ENCODE measurements around the gene B3GALT6. TPM values are rescaled to one million over a fixed set of nuclear protein-coding genes. Genes with fewer than 3 reads are reported as not detected.

B3GALT6 gene
- total RNA-seq, 1 donor from 2014 or later, result 15.8 TPM

GRCh38 chr1:1212780-1213344 is 19.2 kb upstream of the B3GALT6 start:
- Histone ChIP-seq H3K27ac (no peak overlapping the region), H3K79me2 (ENCODE audit: low read depth) (no peaks in the 10 kb centered on the region), H4K20me1 (ENCODE audit: low read depth) (no peaks in the 10 kb centered on the region), H3K4me2 (no peak overlapping the region), H3F3A (ENCODE audit: low read depth) (no peaks in the 10 kb centered on the region), H3K27me3 (peaks cover 1% of the 10 kb centered on the region), H3K4me1 (no peaks in the 10 kb centered on the region), H2AFZ (replicated peaks) (no peak overlapping the region), H3K4me3 (no peak overlapping the region), H3K9me3 (ENCODE audit: low read depth) (no peaks in the 10 kb centered on the region), H3K9ac (no peak overlapping the region), H3K36me3 (no peaks in the 10 kb centered on the region)
- Mint-ChIP-seq H3K27ac (no peak overlapping the region), H3K4me1 (no peaks in the 10 kb centered on the region), H3K27me3 (ENCODE audit: insufficient read depth, low read depth) (peaks cover 4% of the 10 kb centered on the region), H3K9me3 (no peaks in the 10 kb centered on the region), H3K4me3 (no peak overlapping the region), H3K36me3 (peaks cover 2% of the 10 kb centered on the region)
- TF ChIP-seq EZH2 (IDR thresholded peaks at IDR 0.05) (no peak), CTCF (IDR thresholded peaks at IDR 0.05) (no peak), EZH2phosphoT487 (IDR thresholded peaks at IDR 0.05) (no peak)
- DNase-seq (ENCODE audit: low spot score), result no peak

GRCh38 chr1:1213345-1214265 is 18.4 kb upstream of the B3GALT6 start, which contains the start of gene TNFRSF4:
TNFRSF4 (minus strand) TSS chr1:1214153; CDS start chr1:1214127, 26 bp downstream.
- H3K9ac ChIP-seq, result no peak within 1 kb of the TSS
- H3K4me1 ChIP-seq, result no peaks in the 10 kb centered on the region
- H3K9me3 Mint-ChIP-seq, result no peaks in the 10 kb centered on the region
- no peaks in the 10 kb centered on the region for H3K79me2 ChIP-seq (ENCODE audit: low read depth)
- no peaks in the 10 kb centered on the region for H3K36me3 ChIP-seq
- H3K4me3 ChIP-seq, result no peak within 1 kb of the TSS
- H3K27ac ChIP-seq, result no peak within 1 kb of the TSS
- H3K27me3 Mint-ChIP-seq (ENCODE audit: insufficient read depth, low read depth), result peaks cover 4% of the 10 kb centered on the region
- no peaks in the 10 kb centered on the region for H4K20me1 ChIP-seq (ENCODE audit: low read depth)
- no peaks in the 10 kb centered on the region for H3K4me1 Mint-ChIP-seq
- no peak for DNase-seq (ENCODE audit: low spot score)
- no peak for TF ChIP-seq EZH2phosphoT487 (IDR thresholded peaks at IDR 0.05)
- TF ChIP-seq EZH2 (IDR thresholded peaks at IDR 0.05), result no peak
- H3K36me3 Mint-ChIP-seq, result peaks cover 2% of the 10 kb centered on the region
- peak within 1 kb of the TSS; percentile 37 for H3K27ac Mint-ChIP-seq
- H3K9me3 ChIP-seq (ENCODE audit: low read depth), result no peaks in the 10 kb centered on the region
- no peak within 1 kb of the TSS for H3K4me3 Mint-ChIP-seq
- H3K27me3 ChIP-seq, result no peaks in the 10 kb centered on the region
- no peak within 1 kb of the TSS for H2AFZ ChIP-seq (replicated peaks)
- no peaks in the 10 kb centered on the region for H3F3A ChIP-seq (ENCODE audit: low read depth)
- H3K4me2 ChIP-seq, result no peak within 1 kb of the TSS

DNA sequence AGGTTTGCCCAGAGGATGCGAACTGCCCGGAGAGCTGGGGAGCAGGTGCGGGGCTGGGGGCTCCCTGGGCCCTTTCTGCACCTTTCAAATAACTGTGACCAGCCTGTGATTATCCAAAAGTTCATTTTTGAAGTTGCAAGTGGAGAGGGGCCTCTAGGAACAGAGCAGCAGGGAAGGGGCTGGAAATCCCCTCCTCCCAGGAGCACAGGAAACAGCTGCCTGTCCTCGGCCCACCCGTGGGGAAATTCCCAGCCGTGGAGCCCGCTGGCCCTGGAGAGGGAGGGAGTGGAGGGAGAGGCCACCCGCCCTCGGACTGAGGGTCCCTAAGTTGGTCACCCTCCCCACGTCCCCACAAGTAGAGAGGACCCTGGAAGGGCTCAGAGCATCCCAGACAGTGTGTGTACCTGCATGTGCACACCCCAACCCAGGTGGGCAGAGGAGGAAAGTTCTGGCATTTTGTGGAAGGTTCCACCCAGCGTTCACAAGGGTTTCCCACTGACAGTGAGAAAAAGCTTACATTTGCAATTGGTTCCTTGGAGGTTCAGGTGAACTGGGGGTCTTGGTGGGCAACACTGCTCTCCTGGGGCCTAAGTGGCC is 16.9 kb upstream of the B3GALT6 start:
- DNase-seq (ENCODE audit: low spot score), result no peak
- Histone ChIP-seq H3K27ac (no peak overlapping the region), H3K79me2 (ENCODE audit: low read depth) (no peaks in the 10 kb centered on the region), H3K4me1 (no peaks in the 10 kb centered on the region), H4K20me1 (ENCODE audit: low read depth) (no peaks in the 10 kb centered on the region), H3K9ac (no peak overlapping the region), H3F3A (ENCODE audit: low read depth) (no peaks in the 10 kb centered on the region), H3K9me3 (ENCODE audit: low read depth) (no peaks in the 10 kb centered on the region), H3K27me3 (no peaks in the 10 kb centered on the region), H3K4me2 (no peak overlapping the region), H3K36me3 (no peaks in the 10 kb centered on the region), H2AFZ (replicated peaks) (no peak overlapping the region), H3K4me3 (no peak overlapping the region)
- Mint-ChIP-seq H3K27ac (peak overlapping the region; percentile 63), H3K4me1 (no peaks in the 10 kb centered on the region), H3K27me3 (ENCODE audit: insufficient read depth, low read depth) (peaks cover 4% of the 10 kb centered on the region), H3K4me3 (no peak overlapping the region), H3K36me3 (peaks cover 2% of the 10 kb centered on the region), H3K9me3 (no peaks in the 10 kb centered on the region)
- TF ChIP-seq EZH2 (IDR thresholded peaks at IDR 0.05) (no peak), EZH2phosphoT487 (IDR thresholded peaks at IDR 0.05) (no peak), CTCF (IDR thresholded peaks at IDR 0.05) (no peak)
